IMR-90 (cell line): ENCODE data around the gene ATRNL1. TPM values are rescaled to one million over a fixed set of nuclear protein-coding genes. Genes with fewer than 3 reads are reported as not detected.

Source experiments
- ATAC-seq: fragments of 200-7000 bp; cut with Tn5 transposase; 2 replicates; pipeline ENCODE4 v1.9.1; 2020; ENCODE audit warnings: low read depth, mild to moderate bottlenecking, moderate library complexity
- BruUV-seq: library from RNA; stranded (reverse); fragments of 400-500 nt; replicated peaks from 2 replicates; lab custom pipeline; 2021; lab: Mats Ljungman, UMichigan
- CTCF ChIA-PET: fragments of 300-600 bp; formaldehyde crosslinking; extraction: SDS; loops from one replicate; lab custom pipeline; 2021; ENCODE audit warnings: antibody characterized with exemption; lab: Yijun Ruan, JAX
- POLR2A ChIA-PET: fragments of 300-600 bp; sonication (Branson Sonifier 250); formaldehyde crosslinking; loops from one replicate; lab custom pipeline; 2022; ENCODE audit warnings: antibody characterized with exemption; ENCODE audit not compliant: unreplicated experiment; lab: Charles Lee
- DNase-seq: peaks from one replicate; pipeline ENCODE4 v3.0.0; 2013
- H2AFZ ChIP-seq: replicated peaks from 2 replicates; pipeline ENCODE3; 2013; ENCODE audit warnings: low read length, mild to moderate bottlenecking; ENCODE audit not compliant: poor library complexity
- H2AK5ac ChIP-seq: 2 replicates; pipeline ENCODE4 v1.6.1; 2013; ENCODE audit warnings: low read depth, low read length, inconsistent platforms
- H2AK9ac ChIP-seq: replicated peaks from 2 replicates; pipeline ENCODE3; 2013; ENCODE audit warnings: mild to moderate bottlenecking, low read depth, low read length, moderate library complexity; ENCODE audit not compliant: poor library complexity
- H2BK120ac ChIP-seq: 2 replicates; pipeline ENCODE4 v1.6.1; 2013; ENCODE audit warnings: low read depth, low read length, inconsistent platforms
- H2BK15ac ChIP-seq: 3 replicates; pipeline ENCODE4 v1.6.1; 2013; ENCODE audit warnings: low read depth, low read length, inconsistent platforms
- H2BK20ac ChIP-seq: 2 replicates; pipeline ENCODE4 v1.6.1; 2013; ENCODE audit warnings: low read depth, mild to moderate bottlenecking, inconsistent platforms, low read length, moderate library complexity
- H2BK5ac ChIP-seq: 2 replicates; pipeline ENCODE4 v1.6.1; 2013; ENCODE audit warnings: mild to moderate bottlenecking, low read depth, low read length, inconsistent platforms; ENCODE audit not compliant: poor library complexity, severe bottlenecking
- H3K14ac ChIP-seq: replicated peaks from 2 replicates; pipeline ENCODE4 v1.6.1; 2013; ENCODE audit warnings: low read depth, low read length, inconsistent platforms
- H3K18ac ChIP-seq: 2 replicates; pipeline ENCODE4 v1.6.1; 2013; ENCODE audit warnings: low read depth, low read length, control low read depth
- H3K23ac ChIP-seq: 2 replicates; pipeline ENCODE4 v1.6.1; 2013; ENCODE audit warnings: low read depth, low read length, inconsistent platforms
- H3K27ac ChIP-seq: 2 replicates; pipeline ENCODE4 v1.5.1; 2013; ENCODE audit warnings: mild to moderate bottlenecking, control low read depth, low read length; ENCODE audit not compliant: insufficient read depth
- H3K27me3 ChIP-seq: 2 replicates; pipeline ENCODE4 v1.6.1; 2013; ENCODE audit warnings: low read length; ENCODE audit not compliant: control insufficient read depth, insufficient read depth
- H3K36me3 ChIP-seq: 2 replicates; pipeline ENCODE4 v1.6.1; 2013; ENCODE audit warnings: low read length, mixed read lengths; ENCODE audit not compliant: control insufficient read depth, insufficient read depth
- H3K4ac ChIP-seq: 2 replicates; pipeline ENCODE4 v1.6.1; 2013; ENCODE audit warnings: low read depth, low read length, inconsistent platforms
- H3K4me1 ChIP-seq: 2 replicates; pipeline ENCODE4 v1.6.1; 2013; ENCODE audit warnings: low read length, mixed read lengths; ENCODE audit not compliant: control insufficient read depth, insufficient read depth
- H3K4me2 ChIP-seq: 2 replicates; pipeline ENCODE4 v1.6.1; 2013; ENCODE audit warnings: low read depth, mild to moderate bottlenecking, control low read depth, low read length, moderate library complexity
- H3K4me3 ChIP-seq: 2 replicates; pipeline ENCODE4 v1.5.1; 2013; ENCODE audit warnings: low read depth, mild to moderate bottlenecking, control low read depth, low read length, moderate library complexity; ENCODE audit not compliant: insufficient read depth
- H3K56ac ChIP-seq: 2 replicates; pipeline ENCODE4 v1.6.1; 2013; ENCODE audit warnings: low read length, inconsistent platforms; ENCODE audit not compliant: insufficient read depth; ENCODE audit errors: extremely low read depth
- H3K79me1 ChIP-seq, 2 experiments: 2 replicates each; pipeline ENCODE4 v1.6.1; 2013; ENCODE audit warnings: low read length in 2 of 2, inconsistent platforms in 1 of 2, low read depth in 1 of 2
- H3K9ac ChIP-seq: 2 replicates; pipeline ENCODE4 v1.6.1; 2013; ENCODE audit warnings: low read depth, low read length, control low read depth
- H3K9me1 ChIP-seq: 2 replicates; pipeline ENCODE4 v1.6.1; 2013; ENCODE audit warnings: low read length, inconsistent platforms; ENCODE audit not compliant: insufficient read depth
- H3K9me3 ChIP-seq: 2 replicates; pipeline ENCODE4 v1.6.1; 2013; ENCODE audit warnings: low read length; ENCODE audit not compliant: control insufficient read depth, insufficient read depth
- H4K20me1 ChIP-seq: 2 replicates; pipeline ENCODE4 v1.6.1; 2013; ENCODE audit warnings: low read length, inconsistent platforms; ENCODE audit not compliant: insufficient read depth
- H4K5ac ChIP-seq: 2 replicates; pipeline ENCODE4 v1.6.1; 2013; ENCODE audit warnings: mild to moderate bottlenecking, low read depth, low read length, control low read depth
- H4K8ac ChIP-seq, 2 experiments: 2 replicates each; pipeline ENCODE4 v1.6.1; 2013; ENCODE audit warnings: low read depth in 2 of 2, low read length in 2 of 2, control low read depth in 1 of 2, inconsistent platforms in 1 of 2
- H4K91ac ChIP-seq: 2 replicates; pipeline ENCODE4 v1.6.1; 2013; ENCODE audit warnings: low read depth, low read length, inconsistent platforms; ENCODE audit not compliant: insufficient read depth
- CEBPB ChIP-seq: IDR thresholded peaks from 2 replicates; pipeline ENCODE4 v1.6.1; 2012; ENCODE audit warnings: low read depth, low read length, improper control_type of control experiment
- NFE2L2 ChIP-seq: fragments of 150-350 bp; IDR thresholded peaks from 2 replicates; pipeline ENCODE4 v1.6.1; 2016; ENCODE audit warnings: low read depth, mild to moderate bottlenecking, low read length
- WGBS, 2 experiments: methylation state at CpG; one replicate each; pipeline versions ENCODE4 v1.1.5 to v1.1.7; 2013; ENCODE audit warnings: missing lambda C conversion rate in 2 of 2; ENCODE audit not compliant: insufficient read length in 1 of 2; ENCODE audit errors: extremely low coverage in 2 of 2; 5-methylcytosine and 5-hydroxymethylcytosine counted together
- dilution Hi-C: fragments of 300-500 bp; cut with HindIII; formaldehyde crosslinking; loops from one replicate; pipeline ENCODE4 v1.14.3; 2018; ENCODE audit warnings: low sequenced_read_pairs; ENCODE audit not compliant: unreplicated experiment
- in situ Hi-C: fragments of 300-500 bp; cut with MboI; formaldehyde crosslinking; loops from 3 replicates; pipeline ENCODE4 v1.14.3; 2019; ENCODE audit warnings: low sequenced_read_pairs, inconsistent platforms, mixed read lengths
- intact Hi-C: fragments of 100-400 bp; cut with micrococcal nuclease; formaldehyde crosslinking; loops from 2 replicates; pipeline ENCODE4 v1.10.0; 2022
- polyA plus RNA-seq, 3 experiments: library from polyadenylated mRNA; depleted of rRNA; stranded (reverse); fragments of >200 nt; gene quantifications; 2 replicates each; pipeline ENCODE4 v1.2.3, GENCODE V29; 2012; ENCODE audit warnings: low replicate concordance in 1 of 3
- total RNA-seq: library from RNA; depleted of rRNA; stranded (reverse); fragments of >200 nt; gene quantifications from 2 replicates; pipeline ENCODE4 v1.2.3, GENCODE V29; 2012
- TF ChIP-seq, protein P1 (sequence below): conservative IDR thresholded peaks from 2 replicates; pipeline ENCODE4 v1.5.1; 2012; ENCODE audit warnings: mild to moderate bottlenecking, low read depth, low read length, improper control_type of control experiment

Gene ATRNL1
- total and polyA plus RNA-seq, 2 of the 4 experiments (the other 2 are of a cell fraction), result 0.18 to 0.19 TPM

DNA sequence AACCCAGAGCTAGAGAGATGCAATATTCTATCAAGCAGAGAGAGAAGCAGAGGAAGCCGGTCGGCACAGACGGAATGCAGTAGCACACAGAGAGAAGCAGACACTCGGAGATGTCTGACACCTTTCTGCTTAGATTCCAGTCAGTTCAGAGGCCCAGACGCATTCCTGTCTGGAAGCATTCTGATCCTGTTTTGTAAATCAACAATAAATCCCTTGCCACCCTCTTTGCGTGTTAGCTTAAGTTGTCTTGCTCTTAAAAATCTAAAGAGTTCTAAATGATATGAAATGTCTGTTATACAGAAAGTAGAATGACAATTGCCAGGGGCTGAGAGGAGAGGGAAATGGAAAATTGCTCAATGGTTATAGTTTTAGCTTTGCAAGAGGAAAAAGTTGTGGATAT is 27.4 kb upstream of the ATRNL1 start:
- Histone ChIP-seq H2BK15ac (no peak overlapping the region), H3K23ac (no peak overlapping the region), H4K20me1 (no peaks in the 10 kb centered on the region), H3K36me3 (no peaks in the 10 kb centered on the region), H2BK5ac (no peak overlapping the region), H3K4me2 (no peak overlapping the region), H3K9ac (no peak overlapping the region), H2AK5ac (no peak overlapping the region), H2AFZ (no peak overlapping the region), H2BK120ac (no peak overlapping the region), H2BK20ac (no peak overlapping the region), H3K27me3 (peaks cover 15% of the 10 kb centered on the region), H3K4me1 (no peaks in the 10 kb centered on the region), H4K8ac (no peak overlapping the region), H3K14ac (no peak overlapping the region), H3K56ac (no peak overlapping the region), H3K27ac (no peak overlapping the region), H4K5ac (no peak overlapping the region), H2AK9ac (no peak overlapping the region), H4K91ac (no peak overlapping the region), H3K18ac (no peak overlapping the region), H3K9me3 (no peaks in the 10 kb centered on the region), H3K4ac (no peak overlapping the region), H3K4me3 (no peak overlapping the region), H3K79me1 (no peaks in the 10 kb centered on the region), H3K9me1 (no peaks in the 10 kb centered on the region)
- intact Hi-C loops, result no loop called here
- POLR2A ChIA-PET, result no interaction called here
- dilution Hi-C loops, result no loop called here
- no TSS peak for BruUV-seq
- CTCF ChIA-PET, result interaction anchor here (0.6 to 1.2 kb wide), 2 partner anchors 9 to 189 kb away, joined by 3 read pairs; no protein-coding TSS in a partner anchor
- no peak for TF ChIP-seq CEBPB
- no peak for TF ChIP-seq NFE2L2
- TF ChIP-seq, protein P1, sequence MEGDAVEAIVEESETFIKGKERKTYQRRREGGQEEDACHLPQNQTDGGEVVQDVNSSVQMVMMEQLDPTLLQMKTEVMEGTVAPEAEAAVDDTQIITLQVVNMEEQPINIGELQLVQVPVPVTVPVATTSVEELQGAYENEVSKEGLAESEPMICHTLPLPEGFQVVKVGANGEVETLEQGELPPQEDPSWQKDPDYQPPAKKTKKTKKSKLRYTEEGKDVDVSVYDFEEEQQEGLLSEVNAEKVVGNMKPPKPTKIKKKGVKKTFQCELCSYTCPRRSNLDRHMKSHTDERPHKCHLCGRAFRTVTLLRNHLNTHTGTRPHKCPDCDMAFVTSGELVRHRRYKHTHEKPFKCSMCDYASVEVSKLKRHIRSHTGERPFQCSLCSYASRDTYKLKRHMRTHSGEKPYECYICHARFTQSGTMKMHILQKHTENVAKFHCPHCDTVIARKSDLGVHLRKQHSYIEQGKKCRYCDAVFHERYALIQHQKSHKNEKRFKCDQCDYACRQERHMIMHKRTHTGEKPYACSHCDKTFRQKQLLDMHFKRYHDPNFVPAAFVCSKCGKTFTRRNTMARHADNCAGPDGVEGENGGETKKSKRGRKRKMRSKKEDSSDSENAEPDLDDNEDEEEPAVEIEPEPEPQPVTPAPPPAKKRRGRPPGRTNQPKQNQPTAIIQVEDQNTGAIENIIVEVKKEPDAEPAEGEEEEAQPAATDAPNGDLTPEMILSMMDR, result no peak
- 10% methylated on average over 2 of the region's 6 CpGs; no CpG with 5 or more reads in 1 of the 2 experiments for WGBS, 2 experiments
- in situ Hi-C loops, result no loop called here
- no peak for DNase-seq
- no peak for ATAC-seq
